ENCODE measurements around the gene MGMT. TPM values are rescaled to one million over a fixed set of nuclear protein-coding genes. Genes with fewer than 3 reads are reported as not detected.

The MGMT gene
- polyA plus RNA-seq, 1 donor from 2014 or later, result 0.94 TPM

DNA sequence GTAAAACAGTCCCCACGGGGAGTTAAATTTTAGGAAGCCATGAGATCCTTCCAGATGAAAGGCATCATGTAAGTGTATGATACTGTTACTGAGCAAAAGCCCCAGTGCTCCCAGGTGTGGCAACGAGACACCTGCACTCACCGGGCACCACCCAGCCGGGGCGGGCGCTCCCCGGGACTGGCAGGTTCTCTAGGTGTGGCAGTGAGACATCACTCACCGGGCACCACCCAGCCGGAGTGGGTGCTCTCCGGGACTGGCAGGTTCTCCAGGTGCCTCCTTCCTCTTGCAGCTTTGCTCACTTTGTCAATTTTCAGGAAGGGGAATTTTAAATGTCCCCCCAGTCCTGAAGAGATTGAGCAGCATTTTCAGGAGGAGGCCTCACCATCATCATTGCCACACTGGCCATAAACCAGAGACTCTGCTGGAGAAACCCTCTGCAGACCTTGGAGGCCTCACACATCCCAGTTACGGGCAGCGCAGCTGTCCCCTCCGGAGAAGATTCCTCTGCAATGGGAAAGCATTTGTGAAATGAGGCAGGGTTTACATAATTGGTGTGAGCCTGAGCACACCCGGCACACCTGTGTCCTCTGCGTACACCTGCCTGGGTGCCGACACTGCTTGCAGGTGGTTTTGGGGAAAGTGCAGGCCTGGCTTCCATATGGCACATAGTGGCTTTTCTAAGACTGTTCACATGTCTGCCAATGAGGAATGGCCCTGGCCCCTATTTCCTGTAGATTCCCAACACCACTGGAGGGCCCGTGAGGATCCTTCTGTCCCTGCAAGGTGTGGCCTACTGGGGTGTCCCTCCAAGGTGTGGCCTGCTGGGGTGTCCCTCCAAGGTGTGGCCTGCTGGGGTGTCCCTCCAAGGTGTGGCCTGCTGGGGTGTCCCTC lies 305.7 kb downstream of the MGMT start:
- H3K27me3 ChIP-seq (ENCODE audit: insufficient read depth, low read depth, low read length), result no peaks in the 10 kb centered on the region
- no peaks in the 10 kb centered on the region for H3K79me2 ChIP-seq (replicated peaks; ENCODE audit: insufficient read depth, low read length)
- no peak overlapping the region for H2AFZ ChIP-seq (ENCODE audit: low read depth, low read length)
- H3K36me3 ChIP-seq (ENCODE audit: insufficient read depth, low read length), result no peaks in the 10 kb centered on the region
- H3K9ac ChIP-seq (ENCODE audit: low read length), result no peak overlapping the region
- no peaks in the 10 kb centered on the region for H3F3A ChIP-seq (ENCODE audit: insufficient read depth, low read length, poor library complexity, severe bottlenecking)
- H3K4me2 ChIP-seq (ENCODE audit: low read length), result no peak overlapping the region
- no peak overlapping the region for H3K27ac ChIP-seq (ENCODE audit: low read length)
- H3K9me2 ChIP-seq (ENCODE audit: insufficient read depth, low read length), result no peaks in the 10 kb centered on the region
- H3K9me3 ChIP-seq (ENCODE audit: low read length), result no peaks in the 10 kb centered on the region
- H3K4me3 ChIP-seq (ENCODE audit: low read length), result no peak overlapping the region
- TF ChIP-seq EP300 (conservative IDR thresholded peaks at IDR 0.05; ENCODE audit: poor library complexity, severe bottlenecking) (no peak), TAF1 (IDR thresholded peaks at IDR 0.05; ENCODE audit: low read depth) (no peak), MXI1 (conservative IDR thresholded peaks at IDR 0.05; ENCODE audit: poor library complexity, severe bottlenecking) (no peak), EZH2 (IDR thresholded peaks at IDR 0.05; ENCODE audit: borderline replicate concordance, insufficient read depth, low read length, poor library complexity, severe bottlenecking) (no peak), RAD21 (conservative IDR thresholded peaks at IDR 0.05) (no peak), SMC3 (conservative IDR thresholded peaks at IDR 0.05; ENCODE audit: poor library complexity) (no peak), POLR2AphosphoS5 (IDR thresholded peaks at IDR 0.05) (no peak)
- TF ChIP-seq, protein P1, sequence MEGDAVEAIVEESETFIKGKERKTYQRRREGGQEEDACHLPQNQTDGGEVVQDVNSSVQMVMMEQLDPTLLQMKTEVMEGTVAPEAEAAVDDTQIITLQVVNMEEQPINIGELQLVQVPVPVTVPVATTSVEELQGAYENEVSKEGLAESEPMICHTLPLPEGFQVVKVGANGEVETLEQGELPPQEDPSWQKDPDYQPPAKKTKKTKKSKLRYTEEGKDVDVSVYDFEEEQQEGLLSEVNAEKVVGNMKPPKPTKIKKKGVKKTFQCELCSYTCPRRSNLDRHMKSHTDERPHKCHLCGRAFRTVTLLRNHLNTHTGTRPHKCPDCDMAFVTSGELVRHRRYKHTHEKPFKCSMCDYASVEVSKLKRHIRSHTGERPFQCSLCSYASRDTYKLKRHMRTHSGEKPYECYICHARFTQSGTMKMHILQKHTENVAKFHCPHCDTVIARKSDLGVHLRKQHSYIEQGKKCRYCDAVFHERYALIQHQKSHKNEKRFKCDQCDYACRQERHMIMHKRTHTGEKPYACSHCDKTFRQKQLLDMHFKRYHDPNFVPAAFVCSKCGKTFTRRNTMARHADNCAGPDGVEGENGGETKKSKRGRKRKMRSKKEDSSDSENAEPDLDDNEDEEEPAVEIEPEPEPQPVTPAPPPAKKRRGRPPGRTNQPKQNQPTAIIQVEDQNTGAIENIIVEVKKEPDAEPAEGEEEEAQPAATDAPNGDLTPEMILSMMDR (IDR thresholded peaks at IDR 0.05; ENCODE audit: poor library complexity, severe bottlenecking), result no peak
- no peaks in the 10 kb centered on the region for H4K20me1 ChIP-seq (ENCODE audit: insufficient read depth)

DNA sequence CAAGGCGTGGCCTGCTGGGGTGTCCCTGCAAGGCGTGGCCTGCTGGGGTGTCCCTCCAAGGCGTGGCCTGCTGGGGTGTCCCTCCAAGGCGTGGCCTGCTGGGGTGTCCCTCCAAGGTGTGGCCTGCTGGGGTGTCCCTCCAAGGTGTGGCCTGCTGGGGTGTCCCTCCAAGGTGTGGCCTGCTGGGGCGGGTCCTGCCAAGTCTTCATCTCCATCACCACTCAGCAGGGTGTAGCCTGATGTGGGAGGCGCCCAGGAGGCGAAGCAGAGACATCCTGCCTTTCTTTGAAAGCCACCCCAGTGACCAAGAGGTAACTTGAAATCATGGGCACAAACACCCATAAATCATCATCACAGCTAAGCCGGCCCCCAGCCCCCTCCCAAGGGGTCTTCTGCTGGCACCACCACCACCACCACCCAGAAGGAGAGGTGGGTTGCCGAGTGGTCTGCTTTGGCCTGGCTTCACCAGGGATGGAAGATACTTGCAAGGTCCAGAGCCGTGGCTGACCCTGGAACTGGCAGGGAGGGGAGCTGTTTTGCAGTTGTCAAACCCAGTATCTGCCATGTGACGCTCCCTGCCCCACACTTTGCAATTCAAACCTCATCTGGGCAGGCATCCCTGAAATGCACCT lies 306.4 kb downstream of the MGMT start:
- H3F3A ChIP-seq (ENCODE audit: insufficient read depth, low read length, poor library complexity, severe bottlenecking), result no peaks in the 10 kb centered on the region
- no peak overlapping the region for H3K9ac ChIP-seq (ENCODE audit: low read length)
- no peaks in the 10 kb centered on the region for H3K27me3 ChIP-seq (ENCODE audit: insufficient read depth, low read depth, low read length)
- H3K9me2 ChIP-seq (ENCODE audit: insufficient read depth, low read length), result no peaks in the 10 kb centered on the region
- H3K9me3 ChIP-seq (ENCODE audit: low read length), result no peaks in the 10 kb centered on the region
- H2AFZ ChIP-seq (ENCODE audit: low read depth, low read length), result no peak overlapping the region
- no peaks in the 10 kb centered on the region for H4K20me1 ChIP-seq (ENCODE audit: insufficient read depth)
- no peak overlapping the region for H3K4me3 ChIP-seq (ENCODE audit: low read length)
- no peak overlapping the region for H3K4me2 ChIP-seq (ENCODE audit: low read length)
- no peaks in the 10 kb centered on the region for H3K79me2 ChIP-seq (replicated peaks; ENCODE audit: insufficient read depth, low read length)
- no peaks in the 10 kb centered on the region for H3K36me3 ChIP-seq (ENCODE audit: insufficient read depth, low read length)
- TF ChIP-seq TAF1 (IDR thresholded peaks at IDR 0.05; ENCODE audit: low read depth) (no peak), EZH2 (IDR thresholded peaks at IDR 0.05; ENCODE audit: borderline replicate concordance, insufficient read depth, low read length, poor library complexity, severe bottlenecking) (no peak)
- TF ChIP-seq, protein P2, sequence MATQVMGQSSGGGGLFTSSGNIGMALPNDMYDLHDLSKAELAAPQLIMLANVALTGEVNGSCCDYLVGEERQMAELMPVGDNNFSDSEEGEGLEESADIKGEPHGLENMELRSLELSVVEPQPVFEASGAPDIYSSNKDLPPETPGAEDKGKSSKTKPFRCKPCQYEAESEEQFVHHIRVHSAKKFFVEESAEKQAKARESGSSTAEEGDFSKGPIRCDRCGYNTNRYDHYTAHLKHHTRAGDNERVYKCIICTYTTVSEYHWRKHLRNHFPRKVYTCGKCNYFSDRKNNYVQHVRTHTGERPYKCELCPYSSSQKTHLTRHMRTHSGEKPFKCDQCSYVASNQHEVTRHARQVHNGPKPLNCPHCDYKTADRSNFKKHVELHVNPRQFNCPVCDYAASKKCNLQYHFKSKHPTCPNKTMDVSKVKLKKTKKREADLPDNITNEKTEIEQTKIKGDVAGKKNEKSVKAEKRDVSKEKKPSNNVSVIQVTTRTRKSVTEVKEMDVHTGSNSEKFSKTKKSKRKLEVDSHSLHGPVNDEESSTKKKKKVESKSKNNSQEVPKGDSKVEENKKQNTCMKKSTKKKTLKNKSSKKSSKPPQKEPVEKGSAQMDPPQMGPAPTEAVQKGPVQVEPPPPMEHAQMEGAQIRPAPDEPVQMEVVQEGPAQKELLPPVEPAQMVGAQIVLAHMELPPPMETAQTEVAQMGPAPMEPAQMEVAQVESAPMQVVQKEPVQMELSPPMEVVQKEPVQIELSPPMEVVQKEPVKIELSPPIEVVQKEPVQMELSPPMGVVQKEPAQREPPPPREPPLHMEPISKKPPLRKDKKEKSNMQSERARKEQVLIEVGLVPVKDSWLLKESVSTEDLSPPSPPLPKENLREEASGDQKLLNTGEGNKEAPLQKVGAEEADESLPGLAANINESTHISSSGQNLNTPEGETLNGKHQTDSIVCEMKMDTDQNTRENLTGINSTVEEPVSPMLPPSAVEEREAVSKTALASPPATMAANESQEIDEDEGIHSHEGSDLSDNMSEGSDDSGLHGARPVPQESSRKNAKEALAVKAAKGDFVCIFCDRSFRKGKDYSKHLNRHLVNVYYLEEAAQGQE (IDR thresholded peaks at IDR 0.05; ENCODE audit: borderline replicate concordance), result no peak
- H3K27ac ChIP-seq (ENCODE audit: low read length), result no peak overlapping the region

Data from neural cell (in vitro differentiated cells).